Heart left ventricle (tissue), 13 donors: ENCODE measurements around the gene RINT1.

Experiments used
- POLR2A ChIP-seq, 2 donors: fragments of 450-650 bp; IDR thresholded peaks; one replicate each; pipeline ENCODE4 v1.6.1; 2017; ENCODE audit warnings: antibody characterized with exemption in 2 of 2, mild to moderate bottlenecking in 2 of 2, moderate library complexity in 2 of 2
- TF ChIP-seq, protein P1 (sequence below), 12 donors: fragments of 200-600 bp; sonication (generic) in 4 of 12; IDR thresholded peaks; one replicate each; pipeline versions ENCODE4 v1.5.0 to v1.8.0; 2018 to 2022; ENCODE audit warnings: antibody characterized with exemption in 12 of 12, mild to moderate bottlenecking in 5 of 12
- donor health status: ischemic (EF 13 %, LVEDD 7.1; RV severe dilation, severe dysfunction).
- donor health status: DM: no; HTN: yes; CAD: no.
- donor health status: DM: no; HTN: no; CAD: no.
- donor health status: ischemic (EF 25% LVEDD 6.9; RV normal size, moderate dysfunction).
- donor health status: ischemic (EF 25% LVEDD 5.7; RV mildly dilated, moderate dysfunction).
- donor health status: ischemic (EF 35%, LVEDD 5.7; RV mildly dilated, moderate dysfunction).
- donor health status: nonischemic (EF 11% LVEDD 7.7; RV severe dilation, severe dysfunction).
- donor health status: DM: yes; HTN: yes; CAD: no.
- donor health status: PGD.
- donor health status: ischemic (EF 29% LVEDD 5.4; RV normal size, mild dysfunction).
- donor health status: nonischemic (EF 23%, LVEDD 6.1; RV moderate dilation, normal function).

- TF ChIP-seq, protein P1, sequence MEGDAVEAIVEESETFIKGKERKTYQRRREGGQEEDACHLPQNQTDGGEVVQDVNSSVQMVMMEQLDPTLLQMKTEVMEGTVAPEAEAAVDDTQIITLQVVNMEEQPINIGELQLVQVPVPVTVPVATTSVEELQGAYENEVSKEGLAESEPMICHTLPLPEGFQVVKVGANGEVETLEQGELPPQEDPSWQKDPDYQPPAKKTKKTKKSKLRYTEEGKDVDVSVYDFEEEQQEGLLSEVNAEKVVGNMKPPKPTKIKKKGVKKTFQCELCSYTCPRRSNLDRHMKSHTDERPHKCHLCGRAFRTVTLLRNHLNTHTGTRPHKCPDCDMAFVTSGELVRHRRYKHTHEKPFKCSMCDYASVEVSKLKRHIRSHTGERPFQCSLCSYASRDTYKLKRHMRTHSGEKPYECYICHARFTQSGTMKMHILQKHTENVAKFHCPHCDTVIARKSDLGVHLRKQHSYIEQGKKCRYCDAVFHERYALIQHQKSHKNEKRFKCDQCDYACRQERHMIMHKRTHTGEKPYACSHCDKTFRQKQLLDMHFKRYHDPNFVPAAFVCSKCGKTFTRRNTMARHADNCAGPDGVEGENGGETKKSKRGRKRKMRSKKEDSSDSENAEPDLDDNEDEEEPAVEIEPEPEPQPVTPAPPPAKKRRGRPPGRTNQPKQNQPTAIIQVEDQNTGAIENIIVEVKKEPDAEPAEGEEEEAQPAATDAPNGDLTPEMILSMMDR (IDR thresholded peaks at IDR 0.05): no peak
- TF ChIP-seq POLR2A (IDR thresholded peaks at IDR 0.05): no peak
Measured at GRCh38 chr7:105502173-105502572, 29.8 kb upstream of the RINT1 start.
